NCI-H2227 treated with DMSO at 0.1 percent for 48 hours (cell line): Measurements from ENCODE around the gene TBATA.
"Not testable (repeated sequence)": the region's sequence is repeated elsewhere in the genome, so short reads cannot be mapped to it uniquely, and the experiment has no call there.

Experiments used
- DNase-seq: peaks from one replicate; lab custom pipeline; 2025; lab: John Stamatoyannopoulos, UW

Gene TBATA

DNA sequence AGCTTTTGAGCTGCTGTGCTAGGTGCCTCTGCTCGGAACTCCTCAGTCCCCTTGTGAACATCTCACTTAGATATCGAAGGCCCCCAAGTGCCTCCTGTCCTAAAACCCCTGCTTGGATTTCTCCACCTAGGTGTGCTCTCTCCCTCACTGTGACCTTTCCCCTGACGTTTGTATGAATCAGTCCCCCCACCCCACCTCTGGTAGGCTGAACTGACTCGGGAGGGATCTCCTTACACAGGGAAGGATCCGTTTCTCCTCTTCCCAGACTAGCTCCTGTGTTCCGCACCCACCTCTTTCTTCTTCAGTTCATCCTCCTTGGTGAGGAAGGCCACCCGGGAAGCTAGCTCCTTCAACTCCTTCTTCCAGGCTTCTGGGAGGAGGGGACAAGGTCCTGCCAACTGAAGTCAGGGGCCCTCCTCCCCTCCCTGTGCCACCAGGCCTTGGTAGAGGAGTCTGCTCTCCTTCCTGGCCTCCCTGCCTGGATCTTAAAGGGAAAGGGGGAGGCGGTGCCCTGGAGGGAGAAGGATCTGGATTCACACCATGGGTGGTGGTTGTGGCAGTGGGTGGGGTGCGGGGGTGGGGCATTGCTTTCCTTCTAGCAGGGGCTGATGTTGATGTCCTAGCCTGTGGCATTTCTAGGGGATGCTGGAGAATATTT lies 6.8 kb downstream of the TBATA start:
- DNase-seq = no peak

DNA sequence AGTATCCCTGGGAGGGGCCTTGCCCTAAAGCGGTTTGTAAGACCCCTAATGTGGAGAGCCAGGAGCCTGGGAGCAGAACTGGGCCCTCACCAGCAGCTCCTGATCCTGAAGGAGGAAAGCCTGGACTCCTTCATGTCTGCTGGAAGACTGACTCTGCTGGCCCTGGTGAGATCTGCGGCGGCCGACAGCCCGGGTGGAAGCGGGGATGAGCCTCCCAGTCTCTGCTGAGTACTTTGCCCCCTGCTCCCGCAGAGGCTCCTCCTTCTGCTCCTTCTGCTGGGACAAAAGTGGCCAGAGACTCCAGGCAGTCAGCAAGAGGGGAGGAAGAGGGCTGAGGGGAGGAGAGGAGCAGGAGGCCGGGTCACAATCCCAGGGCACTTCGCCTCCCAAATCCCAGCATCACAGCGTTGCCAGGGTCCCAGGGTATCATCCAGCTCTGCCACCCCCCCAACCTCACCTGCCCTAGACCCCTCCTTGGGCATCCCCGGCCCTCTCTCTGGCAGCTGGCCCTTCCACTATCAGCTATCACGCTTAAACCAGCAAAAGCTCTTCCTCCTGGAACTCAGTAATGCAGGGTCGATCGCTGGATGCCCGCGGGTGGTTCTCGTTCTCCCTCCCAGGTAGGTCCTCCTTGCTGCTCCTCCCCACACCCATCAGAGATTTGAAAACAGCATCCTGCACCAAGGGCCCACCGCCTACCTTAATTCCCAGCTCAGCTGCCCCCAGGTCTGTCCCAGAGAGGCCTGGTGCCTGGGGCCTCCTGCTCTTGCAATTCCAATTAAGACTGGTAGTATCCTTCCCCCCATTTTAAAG lies 7.9 kb downstream of the TBATA start:
- DNase-seq = no peak

DNA sequence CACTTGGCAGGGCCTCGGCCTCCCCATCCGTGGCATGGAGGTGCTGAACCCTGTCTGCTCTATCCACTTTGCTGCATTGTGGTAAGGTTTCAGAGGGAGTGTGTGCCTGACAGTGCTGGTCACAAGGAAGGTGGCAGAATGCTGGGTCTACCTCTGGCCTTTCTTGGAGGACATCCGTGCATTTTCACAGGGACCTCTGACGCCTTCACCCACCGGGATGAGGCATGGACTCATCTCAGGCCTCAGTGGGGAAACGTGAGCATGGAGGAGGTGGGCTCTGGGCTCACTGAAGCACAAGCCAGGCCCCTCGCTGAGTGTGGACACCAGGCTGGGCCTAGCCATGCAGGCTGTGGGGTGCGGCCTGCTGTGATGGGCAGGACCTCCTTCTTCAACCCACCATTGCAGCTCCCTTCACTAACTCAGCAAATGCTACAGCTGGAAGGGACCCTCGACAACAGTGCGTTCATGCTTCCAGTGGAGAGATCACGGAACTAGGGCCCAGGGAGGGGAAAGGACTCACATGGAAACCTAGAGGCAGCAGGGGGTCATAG lies 8.6 kb downstream of the TBATA start:
- DNase-seq = no peak

DNA sequence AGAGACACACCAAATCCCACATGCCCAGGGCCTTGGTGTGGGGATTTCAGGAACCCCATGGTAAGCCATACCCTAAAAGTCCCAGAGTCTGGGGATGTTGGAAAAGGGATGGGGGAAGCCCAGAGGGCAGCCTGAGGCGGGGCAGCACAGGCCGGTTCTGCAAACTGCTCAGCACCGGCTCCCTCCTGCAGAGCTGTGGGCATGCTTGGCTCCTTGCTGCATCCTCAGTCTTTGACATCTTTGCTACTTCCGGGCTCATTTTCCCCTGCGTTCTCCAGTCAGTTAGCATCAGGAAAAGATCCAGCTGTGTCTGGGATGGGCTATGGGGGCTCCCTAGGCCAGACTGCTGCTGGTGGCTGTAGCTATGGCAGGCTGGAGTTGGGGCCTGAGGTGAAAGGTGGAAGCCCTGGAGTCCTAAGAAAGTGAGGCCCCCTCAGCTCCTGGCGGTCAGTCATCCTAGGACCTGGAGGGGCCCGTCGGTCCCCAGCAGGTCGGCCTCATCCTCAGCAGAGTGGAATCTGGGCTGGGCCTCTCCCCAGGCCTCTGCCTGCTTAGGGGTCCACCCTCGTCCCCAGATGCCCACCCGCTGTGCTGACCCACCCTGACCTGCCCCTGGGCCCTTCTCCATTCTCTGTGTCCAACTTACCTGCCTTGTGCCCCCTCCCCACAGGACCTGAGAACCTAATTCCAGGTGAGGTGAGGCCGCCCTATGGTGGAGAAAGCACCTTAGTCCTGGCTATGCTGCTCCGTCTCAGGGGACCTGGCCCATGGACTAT lies 9.3 kb downstream of the TBATA start:
- DNase-seq = no peak

DNA sequence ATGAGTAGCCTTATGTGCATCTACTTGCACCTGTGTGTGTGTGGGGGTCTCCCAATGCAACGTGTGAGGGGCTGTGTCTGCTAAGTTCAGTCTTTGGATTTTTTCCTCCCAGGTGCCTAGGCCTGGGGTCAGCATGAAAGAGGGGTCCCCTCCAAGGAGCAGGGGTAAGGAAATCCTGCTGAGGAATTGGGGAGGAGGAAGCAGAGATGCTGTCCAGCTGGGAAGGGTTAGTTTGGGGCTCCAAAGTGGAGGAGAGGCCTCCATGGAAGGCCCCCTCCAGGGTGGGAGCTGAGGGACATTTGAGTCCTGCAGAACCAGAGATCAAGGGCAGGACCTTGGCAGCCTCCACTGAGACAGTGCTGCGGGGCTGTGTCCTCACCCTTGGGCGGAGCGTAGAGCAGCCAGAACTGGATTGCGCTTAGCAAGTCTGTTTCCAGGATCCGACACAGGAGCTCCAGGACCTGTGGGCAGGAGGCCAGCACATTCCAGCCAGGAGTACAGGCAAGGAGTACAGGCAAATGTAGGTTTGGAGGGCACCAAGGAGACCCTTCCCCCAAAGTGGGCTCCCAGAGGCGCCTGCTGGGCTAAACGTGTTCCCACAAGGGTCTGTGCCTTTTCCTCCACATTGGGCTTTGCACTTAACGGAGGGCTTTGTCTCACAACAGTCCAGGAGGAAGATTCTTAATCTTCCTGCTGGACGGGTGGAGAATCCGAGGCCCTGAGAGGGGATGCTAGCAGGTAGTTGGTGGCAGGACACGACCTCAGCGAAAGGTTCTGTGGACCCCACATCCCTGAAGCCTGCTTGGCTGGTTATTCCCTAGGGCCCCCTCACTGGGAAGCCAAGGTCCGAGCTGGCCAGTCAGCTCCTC lies 10.1 kb downstream of the TBATA start:
- DNase-seq = no peak

DNA sequence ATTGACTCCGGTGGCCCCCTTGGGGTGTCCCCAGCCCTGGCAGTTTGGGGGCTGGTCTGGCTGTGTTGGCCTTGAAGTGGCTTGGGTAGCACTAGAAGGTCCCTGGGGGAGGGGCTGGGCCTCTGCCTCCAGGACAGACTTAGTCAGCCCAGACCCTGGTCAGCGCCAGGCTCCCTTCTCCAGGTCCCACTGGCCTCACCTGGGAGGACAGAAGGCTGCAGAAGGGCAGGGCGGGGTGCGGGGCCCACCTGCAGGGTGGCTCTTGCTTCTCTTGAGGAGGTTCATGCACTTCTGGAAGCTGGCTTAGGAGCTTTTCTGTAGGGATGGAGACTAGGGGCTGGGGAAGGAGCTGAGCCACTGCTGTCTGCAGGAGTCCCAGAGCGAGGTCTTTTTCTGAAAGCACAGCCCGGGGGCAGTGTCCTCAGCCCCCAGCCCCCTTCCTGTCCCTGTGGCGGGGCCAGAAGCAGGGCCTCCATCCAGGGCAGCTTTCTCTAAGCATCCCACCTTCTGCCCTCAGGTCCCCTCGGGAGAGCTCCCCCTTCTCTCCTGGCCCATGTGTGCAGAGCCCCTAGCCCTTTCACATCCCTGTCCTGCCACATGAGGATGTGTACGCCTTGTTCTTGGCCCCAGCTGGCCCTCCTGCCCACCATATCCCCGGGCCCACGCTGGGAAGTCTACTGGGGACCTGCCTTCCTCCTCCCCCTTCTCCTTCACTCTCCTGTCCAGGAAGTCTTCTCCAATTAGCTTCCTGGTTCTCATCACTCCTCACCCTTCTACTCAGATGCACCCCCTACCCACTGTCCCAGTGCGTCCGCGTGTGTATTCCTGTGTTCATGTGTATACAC lies 11.0 kb downstream of the TBATA start:
- no peak for DNase-seq

DNA sequence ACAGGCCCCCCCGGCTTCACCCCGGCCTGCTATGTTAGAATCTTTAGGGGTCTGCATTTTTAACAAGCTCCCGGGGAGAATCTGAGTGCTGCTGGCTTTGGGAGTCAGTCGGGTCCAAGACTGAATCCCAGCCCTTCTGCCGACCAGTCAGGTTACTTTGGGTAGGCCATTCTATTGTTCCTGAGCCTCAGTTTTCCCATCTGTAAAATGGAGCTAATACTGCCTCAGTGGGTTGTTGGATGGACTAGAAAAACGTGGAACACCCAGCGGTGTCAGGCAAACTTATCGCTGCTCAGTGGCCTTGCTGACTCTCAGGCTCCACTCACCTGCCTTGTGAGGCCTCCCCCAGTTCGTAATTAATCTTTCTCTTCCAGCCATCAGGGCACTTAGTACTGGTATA lies 11.7 kb downstream of the TBATA start:
- DNase-seq = no peak

DNA sequence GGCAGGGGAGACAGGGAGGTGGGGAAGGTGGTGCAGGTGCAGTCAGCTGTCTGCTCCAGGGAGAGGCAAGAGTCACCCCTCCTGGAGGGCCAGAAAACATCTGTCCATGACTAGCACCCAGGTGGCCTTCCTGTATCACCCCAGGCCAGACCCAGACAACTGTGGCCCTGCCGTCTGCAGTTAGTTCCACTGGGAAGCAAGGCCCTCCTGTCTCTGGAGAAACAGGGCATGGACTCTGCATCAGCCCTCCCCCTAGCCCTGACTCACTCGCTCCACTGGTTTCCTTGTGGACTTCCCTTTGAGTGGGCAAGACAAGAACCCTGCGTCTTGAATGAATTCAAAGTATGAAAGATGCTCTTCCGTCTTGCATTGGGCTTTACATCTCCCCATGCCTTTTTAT lies 12.6 kb downstream of the TBATA start:
- no peak for DNase-seq

DNA sequence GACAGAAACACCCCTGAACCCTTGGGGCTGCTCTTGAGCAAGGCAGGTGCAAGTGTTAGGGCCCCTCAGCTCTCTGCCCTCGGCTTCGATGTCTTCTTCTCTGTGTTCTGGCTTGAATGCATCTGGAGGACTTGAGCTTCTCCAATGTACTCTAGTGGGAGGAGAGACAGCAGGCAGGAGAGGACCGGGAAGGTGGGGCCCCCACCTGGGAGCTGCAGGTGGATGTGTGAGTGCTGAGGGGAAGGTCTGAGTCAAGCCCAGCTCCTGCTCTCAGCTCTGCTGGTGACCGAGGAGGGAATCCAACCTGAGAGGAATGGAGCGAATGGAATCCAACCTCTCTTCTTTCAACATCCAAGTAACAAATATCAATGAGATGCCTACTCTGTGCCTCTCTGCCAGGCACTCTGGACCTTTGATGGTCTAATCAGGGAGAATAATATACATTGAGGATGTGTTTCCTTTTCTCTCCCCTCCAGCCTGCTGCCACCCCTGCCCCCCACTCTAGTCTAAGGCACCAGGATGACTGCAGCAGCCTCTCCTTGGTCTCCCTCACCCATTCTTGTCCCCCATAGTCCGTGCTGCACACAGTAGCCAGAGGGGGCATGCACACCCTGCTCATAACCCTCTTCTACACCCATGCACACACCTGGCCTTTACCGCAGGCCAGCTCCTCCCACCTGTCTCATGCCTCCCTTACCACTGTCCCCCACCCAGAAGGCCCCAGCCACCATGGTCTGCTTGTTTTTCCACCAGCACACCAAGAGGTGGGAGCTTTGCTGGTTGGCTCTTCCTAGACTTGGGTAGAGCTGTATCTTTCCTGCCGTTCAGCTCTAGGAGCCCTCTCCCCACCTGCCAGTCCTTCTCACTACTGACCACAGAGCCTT lies 13.6 kb downstream of the TBATA start:
- no peak for DNase-seq

DNA sequence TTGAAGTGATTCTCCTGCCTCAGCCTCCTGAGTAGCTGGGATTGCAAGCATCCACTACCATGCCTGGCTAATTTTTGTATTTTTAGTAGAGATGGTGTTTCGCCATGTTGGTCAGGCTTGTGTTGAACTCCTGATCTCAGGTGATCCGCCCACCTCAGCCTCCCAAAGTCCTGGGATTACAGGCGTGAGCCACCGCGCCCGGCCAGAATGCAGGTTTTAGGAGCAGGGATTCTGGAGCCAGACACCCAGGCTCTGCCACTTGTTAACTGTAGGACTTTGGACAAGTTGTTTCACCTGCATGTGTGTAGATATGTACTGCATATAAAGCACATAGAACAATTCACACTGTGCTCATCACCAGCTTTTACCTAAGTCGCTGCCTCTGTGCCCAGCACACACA lies 14.7 kb downstream of the TBATA start:
- not testable (repeated sequence) for DNase-seq

DNA sequence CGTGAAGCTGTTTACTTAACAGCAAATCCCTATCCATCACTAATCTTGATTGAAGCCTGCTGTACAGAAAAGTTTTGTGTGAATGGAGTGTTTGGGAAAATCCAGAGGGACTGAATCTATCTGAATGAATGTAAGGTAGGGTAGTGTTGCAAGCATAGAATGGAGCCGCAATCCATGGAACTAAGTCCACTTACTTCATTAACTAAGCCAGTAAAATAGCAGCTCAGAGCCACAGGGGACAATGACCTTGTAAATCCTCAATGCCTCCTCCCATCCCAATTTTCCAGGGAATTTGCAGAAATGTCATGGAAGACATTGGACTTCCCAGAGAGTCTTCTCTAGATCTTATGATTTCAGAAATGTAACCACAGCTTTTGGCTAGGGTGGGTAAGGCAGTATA lies 15.2 kb downstream of the TBATA start:
- no peak for DNase-seq

DNA sequence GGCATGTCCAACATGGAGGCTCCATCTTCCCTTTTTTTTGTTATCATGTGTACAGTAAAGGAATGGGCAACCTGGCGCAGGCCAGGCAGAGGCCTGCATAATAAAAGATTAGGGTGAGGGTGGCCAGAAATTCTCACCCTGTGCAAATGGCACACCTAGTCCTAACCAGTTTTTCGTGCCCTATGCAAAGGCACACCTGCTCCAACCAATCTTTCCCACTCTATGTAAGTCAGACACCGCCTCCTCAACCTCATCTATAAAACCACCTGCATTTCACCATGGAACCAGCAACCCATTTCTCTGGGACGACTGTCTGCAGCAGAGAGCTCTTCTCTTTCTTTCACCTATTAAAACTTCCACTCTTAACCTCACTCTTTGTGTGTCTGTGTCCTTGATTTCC lies 16.1 kb downstream of the TBATA start:
- no peak for DNase-seq

DNA sequence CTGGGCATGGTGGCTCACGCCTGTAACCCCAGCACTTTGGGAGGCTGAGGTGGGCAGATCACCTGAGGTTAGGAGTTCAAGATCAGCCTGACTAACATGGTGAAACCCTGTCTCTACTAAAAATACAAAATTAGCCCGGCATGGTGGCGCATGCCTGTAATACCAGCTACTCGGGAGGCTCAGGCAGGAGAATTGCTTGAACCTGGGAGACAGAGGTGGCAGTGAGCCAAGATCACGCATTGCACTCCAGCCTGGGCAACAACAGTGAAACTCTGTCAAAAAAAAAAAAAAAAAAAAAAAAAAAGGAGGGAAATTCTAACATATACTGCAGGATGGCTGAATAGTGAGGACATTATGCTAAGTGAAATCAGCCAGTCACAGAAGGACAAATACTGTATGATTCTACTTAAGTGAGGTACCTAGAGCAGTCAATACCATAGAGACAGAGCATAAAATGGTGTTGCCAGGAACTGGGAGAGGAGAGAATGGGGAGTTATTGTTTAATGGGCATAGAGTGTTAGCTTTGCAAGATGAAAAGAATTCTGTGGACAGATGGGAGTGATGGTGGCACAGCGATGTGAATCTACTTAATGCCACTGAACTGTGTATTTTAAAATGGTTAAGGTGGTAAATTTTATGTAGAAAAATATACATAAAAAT lies 17.0 kb downstream of the TBATA start:
- not testable (repeated sequence) for DNase-seq

DNA sequence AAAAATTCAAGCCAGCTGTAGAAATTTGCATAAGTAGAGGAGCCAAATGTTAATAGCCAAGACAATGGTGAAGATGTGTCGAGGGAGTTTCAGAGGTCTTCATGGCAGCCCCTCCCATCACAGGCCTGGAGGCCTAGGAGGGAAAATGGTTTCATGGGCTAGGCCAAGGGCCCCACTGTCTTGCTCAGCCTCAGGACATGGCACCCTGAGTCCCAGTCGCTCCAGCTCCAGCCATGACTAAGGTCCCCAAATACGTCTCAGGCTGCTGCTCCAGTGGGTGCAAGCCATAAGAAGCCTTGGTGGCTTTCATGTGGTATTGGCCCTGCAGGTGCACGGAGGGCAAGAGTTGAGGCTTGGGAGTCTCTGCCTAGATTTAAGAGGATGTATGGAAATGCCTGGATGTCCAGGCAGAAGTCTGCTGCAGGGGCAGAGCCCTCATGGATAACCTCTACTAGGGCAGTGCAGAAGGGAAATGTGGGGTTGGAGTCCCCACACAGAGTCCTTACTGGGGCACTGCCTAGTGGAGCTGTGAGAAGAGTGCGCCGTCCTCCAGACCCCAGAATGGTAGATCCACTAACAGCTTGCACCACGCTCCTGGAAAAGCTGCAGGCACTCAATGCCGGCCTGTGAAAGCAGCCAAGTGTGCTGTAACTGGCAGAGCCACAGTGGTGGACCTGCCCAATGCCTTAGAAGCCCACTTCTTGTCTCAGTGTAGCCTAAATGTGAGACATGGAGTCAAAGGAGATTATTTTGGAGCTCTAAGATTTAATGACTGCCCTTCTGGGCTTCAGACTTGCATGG lies 19.2 kb downstream of the TBATA start:
- DNase-seq = no peak

DNA sequence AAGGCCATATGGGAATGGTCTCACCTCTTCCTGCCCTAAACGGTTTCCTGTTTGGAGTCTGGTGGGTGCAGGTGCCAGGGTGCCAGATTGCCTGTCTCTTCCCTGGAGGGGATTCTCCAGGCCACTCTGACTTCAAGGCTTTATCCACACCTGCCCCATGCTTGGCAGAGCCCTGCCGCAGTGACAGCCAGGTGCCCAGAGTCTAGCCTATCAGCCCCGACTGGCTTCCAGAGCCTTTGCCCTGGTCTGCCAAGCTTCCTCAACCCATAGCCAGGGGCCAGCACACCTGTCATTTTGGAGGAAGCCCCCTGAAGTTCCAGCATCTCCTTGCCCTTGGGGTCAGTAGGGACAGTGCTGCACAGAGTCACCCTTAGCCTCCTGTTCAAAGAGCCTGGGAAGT lies 21.6 kb downstream of the TBATA start:
- DNase-seq = no peak

DNA sequence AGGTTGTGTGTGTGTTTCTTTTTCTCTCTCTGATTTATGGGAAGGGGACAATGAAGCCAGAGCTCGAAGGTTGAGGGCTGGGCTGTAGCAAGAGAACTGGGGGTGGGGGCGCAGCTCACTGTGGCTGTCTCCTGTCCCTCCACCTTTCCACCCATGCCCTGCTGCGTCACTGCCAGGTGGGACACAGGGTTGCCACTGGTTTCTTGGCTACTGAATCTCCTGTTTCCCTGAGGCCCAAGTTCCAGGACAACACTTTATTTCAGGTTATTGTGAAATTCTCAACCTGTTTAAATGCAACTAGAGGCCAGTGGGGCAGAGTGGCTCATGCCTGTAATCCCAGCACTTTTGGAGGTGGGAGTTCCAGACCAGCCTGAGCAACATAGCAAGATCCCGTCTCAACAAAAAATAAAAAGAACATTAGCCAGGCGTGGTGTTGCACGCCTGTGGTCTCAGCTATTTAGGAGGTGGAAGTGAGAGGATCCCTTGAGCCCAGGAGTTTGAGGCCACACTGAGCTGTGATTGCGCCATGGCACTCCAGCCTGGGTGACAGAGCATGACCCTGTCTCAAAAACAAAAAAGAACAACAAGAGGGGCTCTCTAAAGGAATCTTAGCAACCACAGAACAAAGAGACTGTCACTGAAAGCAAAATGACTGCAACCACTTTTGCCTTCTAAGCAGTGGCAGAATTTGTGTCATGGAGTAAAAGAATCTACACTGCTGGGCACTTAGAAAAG lies 22.6 kb downstream of the TBATA start:
- DNase-seq = no peak

DNA sequence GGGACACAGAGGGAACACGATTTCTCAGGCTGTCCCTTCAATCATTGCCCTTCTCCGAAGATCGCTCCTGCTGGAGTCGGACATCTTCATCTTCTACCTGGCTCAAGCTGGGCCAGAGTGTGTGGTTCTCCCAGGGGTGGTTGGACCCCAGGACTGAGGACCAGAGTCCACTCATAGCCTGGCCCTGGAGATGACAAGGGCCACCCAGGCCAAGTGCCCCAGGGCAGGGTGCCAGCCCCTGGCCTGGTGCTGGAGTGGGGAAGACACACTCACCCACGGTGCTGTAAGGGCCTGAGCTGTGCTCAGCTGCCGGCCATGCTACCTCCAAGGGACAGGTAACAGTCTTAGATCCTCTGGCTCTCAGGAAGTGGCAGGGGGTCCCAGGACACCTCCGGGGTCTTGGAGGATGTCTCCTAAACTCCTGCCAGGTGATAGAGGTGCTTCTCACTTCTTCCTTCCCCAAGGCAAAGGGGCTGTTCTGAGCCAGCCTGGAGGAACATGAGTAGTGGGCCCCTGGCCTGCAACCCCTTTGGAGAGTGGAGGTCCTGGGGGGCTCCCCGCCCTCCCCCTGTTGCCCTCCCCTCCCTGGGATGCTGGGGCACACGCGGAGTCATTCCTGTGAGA lies 23.3 kb downstream of the TBATA start:
- no peak for DNase-seq
